CD14-positive monocyte (primary cell): Measurements from ENCODE around the gene CNTN4. TPM values are rescaled to one million over a fixed set of nuclear protein-coding genes. Genes with fewer than 3 reads are reported as not detected.

Experiments
- DNase-seq, 3 donors: peaks; one replicate each; pipeline ENCODE4 v3.0.0-alpha.2; 2011 to 2022
- H2AFZ ChIP-seq: 2 replicates; pipeline ENCODE4 v1.6.0; 2012; ENCODE audit warnings: mild to moderate bottlenecking, low read depth, low read length, inconsistent platforms; ENCODE audit not compliant: insufficient read depth, poor library complexity, severe bottlenecking
- H3K27ac ChIP-seq, 2 donors: 1 replicate in 1 of 2; 2 replicates in 1 of 2; pipeline ENCODE4 v1.5.1; 2012 to 2013; ENCODE audit warnings: low read length in 2 of 2, control low read depth in 1 of 2, inconsistent platforms in 1 of 2, low read depth in 1 of 2, mild to moderate bottlenecking in 1 of 2
- H3K27me3 ChIP-seq, 2 donors: one replicate each; pipeline versions ENCODE4 v1.6.0 to v1.6.1; 2011 to 2013; ENCODE audit warnings: low read length in 2 of 2; ENCODE audit not compliant: control insufficient read depth in 2 of 2, insufficient read depth in 2 of 2
- H3K36me3 ChIP-seq, 2 donors: replicated peaks in 1 of 2; 1 replicate in 1 of 2; 2 replicates in 1 of 2; pipeline versions ENCODE4 v1.5.1 to v1.6.1; 2012 to 2013; ENCODE audit warnings: low read length in 2 of 2, control low read depth in 1 of 2, inconsistent platforms in 1 of 2, mild to moderate bottlenecking in 1 of 2; ENCODE audit not compliant: insufficient read depth in 2 of 2, control insufficient read depth in 1 of 2
- H3K4me1 ChIP-seq, 2 donors: 1 replicate in 1 of 2; 2 replicates in 1 of 2; pipeline versions ENCODE4 v1.5.1 to v1.6.1; 2012 to 2013; ENCODE audit warnings: low read length in 2 of 2, control low read depth in 1 of 2, inconsistent platforms in 1 of 2, mild to moderate bottlenecking in 1 of 2, moderate library complexity in 1 of 2; ENCODE audit not compliant: insufficient read depth in 2 of 2, control insufficient read depth in 1 of 2
- H3K4me2 ChIP-seq: replicated peaks from 2 replicates; pipeline ENCODE3; 2012; ENCODE audit warnings: low read length, moderate library complexity, mild to moderate bottlenecking; ENCODE audit not compliant: poor library complexity, severe bottlenecking; ENCODE audit errors: extremely low read depth
- H3K4me3 ChIP-seq, 3 experiments: fragments of 200-600 bp in 1 of 3; sonication (generic) in 1 of 3; replicated peaks in 1 of 3; 1 replicate in 2 of 3; 2 replicates in 1 of 3; pipeline ENCODE4 v1.5.1; 2011 to 2013; ENCODE audit warnings: low read length in 3 of 3, mild to moderate bottlenecking in 3 of 3, control low read depth in 2 of 3, low read depth in 2 of 3, inconsistent platforms in 1 of 3, moderate library complexity in 1 of 3
- H3K79me2 ChIP-seq: 2 replicates; pipeline ENCODE4 v1.6.0; 2012; ENCODE audit warnings: mild to moderate bottlenecking, control low read depth, inconsistent platforms, low read length, moderate library complexity; ENCODE audit not compliant: insufficient read depth
- H3K9ac ChIP-seq: 2 replicates; pipeline ENCODE4 v1.6.0; 2017; ENCODE audit warnings: low read length, mild to moderate bottlenecking; ENCODE audit not compliant: insufficient read depth, poor library complexity, severe bottlenecking
- H3K9me3 ChIP-seq, 2 donors: replicated peaks in 1 of 2; 1 replicate in 1 of 2; 2 replicates in 1 of 2; pipeline versions ENCODE4 v1.5.1 to v1.6.1; 2012 to 2013; ENCODE audit warnings: low read length in 2 of 2, control low read depth in 1 of 2; ENCODE audit not compliant: control insufficient read depth in 1 of 2, insufficient read depth in 1 of 2
- H4K20me1 ChIP-seq: 2 replicates; pipeline ENCODE4 v1.6.0; 2012; ENCODE audit warnings: mild to moderate bottlenecking, low read length, control low read depth, moderate library complexity; ENCODE audit not compliant: insufficient read depth
- H3K27ac Mint-ChIP-seq, 7 donors: one replicate each; pipeline ENCODE4 v1.8.0; 2020; ENCODE audit warnings: mild to moderate bottlenecking in 7 of 7, mixed read lengths in 7 of 7, moderate library complexity in 6 of 7, inconsistent platforms in 2 of 7
- H3K27me3 Mint-ChIP-seq, 3 donors: one replicate each; pipeline ENCODE4 v1.8.0; 2021 to 2022; ENCODE audit warnings: low read depth in 3 of 3, mild to moderate bottlenecking in 3 of 3, mixed read lengths in 3 of 3, moderate library complexity in 3 of 3, inconsistent platforms in 1 of 3
- H3K36me3 Mint-ChIP-seq, 2 donors: one replicate each; pipeline ENCODE4 v1.8.0; 2020; ENCODE audit warnings: mixed read lengths in 2 of 2, inconsistent platforms in 1 of 2, mild to moderate bottlenecking in 1 of 2
- H3K4me1 Mint-ChIP-seq: one replicate; pipeline ENCODE4 v1.8.0; 2020; ENCODE audit warnings: mild to moderate bottlenecking, mixed read lengths
- H3K4me3 Mint-ChIP-seq, 2 donors: one replicate each; pipeline ENCODE4 v1.8.0; 2020; ENCODE audit warnings: mild to moderate bottlenecking in 2 of 2, mixed read lengths in 2 of 2, moderate library complexity in 1 of 2
- H3K9me3 Mint-ChIP-seq, 7 donors: one replicate each; pipeline ENCODE4 v1.8.0; 2020 to 2022; ENCODE audit warnings: mixed read lengths in 7 of 7, mild to moderate bottlenecking in 6 of 7, moderate library complexity in 6 of 7, inconsistent platforms in 2 of 7
- WGBS: methylation state at CpG from one replicate; pipeline ENCODE4 v1.1.5; 2013; ENCODE audit warnings: missing lambda C conversion rate; ENCODE audit not compliant: insufficient coverage; 5-methylcytosine and 5-hydroxymethylcytosine counted together
- intact Hi-C, 2 donors: fragments of 100-400 bp; cut with micrococcal nuclease; formaldehyde crosslinking; loops; one replicate each; pipeline versions ENCODE4 v1.15.0 to v1.15.1; 2023
- polyA plus RNA-seq, 3 donors: library from polyadenylated mRNA; depleted of rRNA in 1 of 3; unstranded in 2 of 3; stranded (reverse) in 1 of 3; fragments of 300-500 nt in 2 of 3; fragments of >200 nt in 1 of 3; fragmentation: Illumina TruSeq in 2 of 3; gene quantifications; 1 replicate in 2 of 3; 2 replicates in 1 of 3; pipeline ENCODE4 v1.2.3, GENCODE V29; 2012 to 2021
- TF ChIP-seq, protein P1 (sequence below): fragments of 200-600 bp; IDR thresholded peaks from one replicate; pipeline ENCODE4 v1.8.0; 2022; ENCODE audit warnings: antibody characterized with exemption, mild to moderate bottlenecking

Gene CNTN4
- polyA plus RNA-seq, 3 donors = not detected

DNA sequence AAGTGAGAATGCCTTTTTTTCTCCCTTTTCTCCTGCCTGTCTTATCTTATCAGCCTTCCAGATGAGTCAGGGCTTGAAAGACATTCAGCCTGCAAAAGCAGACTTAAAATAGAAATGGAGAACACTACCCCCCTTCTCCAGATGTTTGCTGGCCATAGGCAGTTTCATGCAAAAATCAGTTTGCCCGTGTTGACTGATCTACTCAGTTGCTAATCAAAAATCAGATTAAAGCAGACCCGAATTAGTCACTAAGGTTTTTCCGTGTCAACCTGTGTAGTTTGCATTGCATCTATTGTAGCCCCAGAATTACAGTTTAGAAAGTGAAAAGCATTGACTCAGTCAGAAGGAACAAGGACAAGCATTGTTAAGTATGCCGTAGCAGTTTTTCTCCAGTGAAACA lies 955.3 kb downstream of the CNTN4 start:
- no peak overlapping the region for H3K4me2 ChIP-seq
- no peak overlapping the region for H2AFZ ChIP-seq
- H3K9ac ChIP-seq = no peak overlapping the region
- H3K27ac ChIP-seq = no peak overlapping the region
- H3K4me3 ChIP-seq = no peak overlapping the region
- no peaks in the 10 kb centered on the region for H3K4me1 ChIP-seq
- Mint-ChIP-seq H3K36me3 (no peaks in the 10 kb centered on the region), H3K27ac (no peak overlapping the region), H3K4me1 (no peaks in the 10 kb centered on the region), H3K4me3 (no peak overlapping the region), H3K9me3 (peaks cover 0 to 5% (median 2%) of the 10 kb centered on the region in 7 donors), H3K27me3 (peaks cover 0 to 2% (median 1%) of the 10 kb centered on the region in 3 donors)
- intact Hi-C loops = no loop called here
- DNase-seq = no peak
- WGBS = 92% methylated on average over 2 of the region's 4 CpGs
- no peaks in the 10 kb centered on the region for H3K27me3 ChIP-seq
- H3K36me3 ChIP-seq = no peaks in the 10 kb centered on the region
- H4K20me1 ChIP-seq = no peaks in the 10 kb centered on the region
- H3K79me2 ChIP-seq = no peaks in the 10 kb centered on the region
- H3K9me3 ChIP-seq = no peaks in the 10 kb centered on the region
- TF ChIP-seq, protein P1, sequence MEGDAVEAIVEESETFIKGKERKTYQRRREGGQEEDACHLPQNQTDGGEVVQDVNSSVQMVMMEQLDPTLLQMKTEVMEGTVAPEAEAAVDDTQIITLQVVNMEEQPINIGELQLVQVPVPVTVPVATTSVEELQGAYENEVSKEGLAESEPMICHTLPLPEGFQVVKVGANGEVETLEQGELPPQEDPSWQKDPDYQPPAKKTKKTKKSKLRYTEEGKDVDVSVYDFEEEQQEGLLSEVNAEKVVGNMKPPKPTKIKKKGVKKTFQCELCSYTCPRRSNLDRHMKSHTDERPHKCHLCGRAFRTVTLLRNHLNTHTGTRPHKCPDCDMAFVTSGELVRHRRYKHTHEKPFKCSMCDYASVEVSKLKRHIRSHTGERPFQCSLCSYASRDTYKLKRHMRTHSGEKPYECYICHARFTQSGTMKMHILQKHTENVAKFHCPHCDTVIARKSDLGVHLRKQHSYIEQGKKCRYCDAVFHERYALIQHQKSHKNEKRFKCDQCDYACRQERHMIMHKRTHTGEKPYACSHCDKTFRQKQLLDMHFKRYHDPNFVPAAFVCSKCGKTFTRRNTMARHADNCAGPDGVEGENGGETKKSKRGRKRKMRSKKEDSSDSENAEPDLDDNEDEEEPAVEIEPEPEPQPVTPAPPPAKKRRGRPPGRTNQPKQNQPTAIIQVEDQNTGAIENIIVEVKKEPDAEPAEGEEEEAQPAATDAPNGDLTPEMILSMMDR = no peak

DNA sequence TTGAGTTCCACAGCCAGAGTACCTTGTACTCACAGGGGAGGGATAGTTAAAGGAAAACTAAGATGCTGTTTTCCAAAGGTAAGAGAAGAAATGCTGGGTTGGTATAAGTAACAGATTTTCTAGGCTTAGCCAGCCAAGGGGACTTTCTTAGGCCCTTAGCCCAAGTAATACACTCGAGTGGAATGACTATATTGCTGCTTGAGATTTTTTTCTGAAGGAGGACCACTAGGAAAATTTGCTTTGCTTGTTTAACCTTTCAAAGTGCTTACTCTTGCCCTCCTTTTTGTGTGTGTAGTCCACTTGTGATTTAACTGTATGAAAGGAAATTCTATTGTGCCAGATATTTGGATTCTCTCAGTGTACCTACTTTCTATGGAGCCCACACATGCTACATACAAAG lies 961.0 kb downstream of the CNTN4 start:
- WGBS = 43% methylated on average over 1 of the region's 1 CpG
- H3K4me1 Mint-ChIP-seq = no peaks in the 10 kb centered on the region

More for the DNA sequence above, 961.0 kb downstream of the CNTN4 start:
- no peaks in the 10 kb centered on the region for H3K27me3 ChIP-seq
- peaks cover 0 to 7% of the 10 kb centered on the region in 2 donors for H3K9me3 ChIP-seq
- H3K36me3 ChIP-seq = no peaks in the 10 kb centered on the region
- no peaks in the 10 kb centered on the region for H4K20me1 ChIP-seq
- no peak for DNase-seq
- H3K9ac ChIP-seq = no peak overlapping the region
- H3K4me1 ChIP-seq = no peaks in the 10 kb centered on the region
- peaks cover 2 to 6% (median 3%) of the 10 kb centered on the region in 7 donors for H3K9me3 Mint-ChIP-seq
- H3K4me2 ChIP-seq = no peak overlapping the region
- TF ChIP-seq, protein P1 = no peak
- H3K79me2 ChIP-seq = no peaks in the 10 kb centered on the region
- no peak overlapping the region for H3K4me3 ChIP-seq
- H3K4me3 Mint-ChIP-seq = no peak overlapping the region
- H3K27ac ChIP-seq = no peak overlapping the region
- H3K36me3 Mint-ChIP-seq = no peaks in the 10 kb centered on the region
- H2AFZ ChIP-seq = no peak overlapping the region
- intact Hi-C loops = no loop called here
- peaks cover 0 to 2% (median 1%) of the 10 kb centered on the region in 3 donors for H3K27me3 Mint-ChIP-seq
- H3K27ac Mint-ChIP-seq = no peak overlapping the region
